ENCODE data around the gene RAC2. TPM values are rescaled to one million over a fixed set of nuclear protein-coding genes. Genes with fewer than 3 reads are reported as not detected.

RAC2 gene
- total RNA-seq, 1 donor from 2014 or later: 111 TPM

GRCh38 chr22:37263966-37264887, 20.2 kb upstream of the RAC2 start:
- peaks cover 14% of the 10 kb centered on the region for H3K27me3 ChIP-seq (ENCODE audit: low read depth)
- H3K36me3 ChIP-seq: no peaks in the 10 kb centered on the region
- no peak overlapping the region for H3K4me3 ChIP-seq
- H3K4me1 ChIP-seq: peaks cover 28% of the 10 kb centered on the region
- intact Hi-C loops (cut with DNase I): no loop called here
- peaks cover 6% of the 10 kb centered on the region for H3K9me3 ChIP-seq
- TF ChIP-seq CTCF (IDR thresholded peaks at IDR 0.05): no peak
- no peak for ATAC-seq
- H3K27ac ChIP-seq: no peak overlapping the region
- DNase-seq: peak; percentile 28

- H3K27ac ChIP-seq: no peak overlapping the region
- intact Hi-C loops (cut with DNase I): no loop called here
- DNase-seq: peak; percentile 4
- no peak overlapping the region for H3K4me3 ChIP-seq
- peaks cover 31% of the 10 kb centered on the region for H3K27me3 ChIP-seq (ENCODE audit: low read depth)
- H3K4me1 ChIP-seq: peaks cover 17% of the 10 kb centered on the region
- no peak for ATAC-seq
- H3K36me3 ChIP-seq: no peaks in the 10 kb centered on the region
- TF ChIP-seq CTCF (IDR thresholded peaks at IDR 0.05): no peak
- H3K9me3 ChIP-seq: peaks cover 6% of the 10 kb centered on the region
Observed at GRCh38 chr22:37262346-37262745, 18.3 kb upstream of the RAC2 start.

- Histone ChIP-seq H3K27ac (no peak overlapping the region), H3K27me3 (ENCODE audit: low read depth) (peaks cover 40% of the 10 kb centered on the region), H3K36me3 (no peaks in the 10 kb centered on the region), H3K9me3 (peaks cover 6% of the 10 kb centered on the region), H3K4me3 (no peak overlapping the region), H3K4me1 (peaks cover 9% of the 10 kb centered on the region)
- ATAC-seq (peak; percentile 80 to 82), DNase-seq (peak; percentile 73)
- intact Hi-C loops (cut with DNase I): no loop called here
- peak; percentile 94 for TF ChIP-seq CTCF (IDR thresholded peaks at IDR 0.05)
Observed at GRCh38 chr22:37260901-37261336, 16.9 kb upstream of the RAC2 start.

GRCh38 chr22:37260155-37260795, 16.2 kb upstream of the RAC2 start:
- Histone ChIP-seq H3K27me3 (ENCODE audit: low read depth) (peaks cover 46% of the 10 kb centered on the region), H3K4me1 (peaks cover 9% of the 10 kb centered on the region), H3K4me3 (no peak overlapping the region), H3K36me3 (no peaks in the 10 kb centered on the region), H3K9me3 (peaks cover 6% of the 10 kb centered on the region), H3K27ac (no peak overlapping the region)
- TF ChIP-seq CTCF (IDR thresholded peaks at IDR 0.05): no peak
- intact Hi-C loops (cut with DNase I): no loop called here
- DNase-seq (peak; percentile 13), ATAC-seq (no peak)

GRCh38 chr22:37259540-37260029, 15.5 kb upstream of the RAC2 start:
- Histone ChIP-seq H3K27ac (no peak overlapping the region), H3K27me3 (ENCODE audit: low read depth) (peaks cover 51% of the 10 kb centered on the region), H3K4me3 (no peak overlapping the region), H3K9me3 (peaks cover 6% of the 10 kb centered on the region), H3K36me3 (no peaks in the 10 kb centered on the region), H3K4me1 (peaks cover 9% of the 10 kb centered on the region)
- intact Hi-C loops (cut with DNase I): no loop called here
- ATAC-seq: peak; percentile 30 to 42
- DNase-seq: peak; percentile 46
- peak; percentile 41 for TF ChIP-seq CTCF (IDR thresholded peaks at IDR 0.05)
